ENCODE data around the gene TECPR1.

TECPR1 gene

GRCh38 chr7:98249106-98249505 lies 2.9 kb downstream of the TECPR1 start:
- peak; percentile 5 for DNase-seq (ENCODE audit: low read depth)

GRCh38 chr7:98248156-98248555 lies 3.9 kb downstream of the TECPR1 start:
- DNase-seq (ENCODE audit: low read depth): no peak

GRCh38 chr7:98244871-98245270 lies 7.2 kb downstream of the TECPR1 start:
- no peak for DNase-seq (ENCODE audit: low read depth)

GRCh38 chr7:98242934-98243333 lies 9.1 kb downstream of the TECPR1 start:
- no peak for DNase-seq (ENCODE audit: low read depth)

- DNase-seq (ENCODE audit: low read depth): no peak
Measured at GRCh38 chr7:98242342-98242741, 9.7 kb downstream of the TECPR1 start.

- no peak for DNase-seq (ENCODE audit: low read depth)
Measured at GRCh38 chr7:98241674-98242241, 10.3 kb downstream of the TECPR1 start.

GRCh38 chr7:98240961-98241673 lies 10.9 kb downstream of the TECPR1 start:
- DNase-seq (ENCODE audit: low read depth): peak; percentile 64

- DNase-seq (ENCODE audit: low read depth): peak; percentile 38
Measured at GRCh38 chr7:98238976-98239375, 13.1 kb downstream of the TECPR1 start.

GRCh38 chr7:98238076-98238475 lies 14.0 kb downstream of the TECPR1 start:
- no peak for DNase-seq (ENCODE audit: low read depth)

- no peak for DNase-seq (ENCODE audit: low read depth)
Measured at GRCh38 chr7:98236355-98237185, 15.5 kb downstream of the TECPR1 start.

- no peak for DNase-seq (ENCODE audit: low read depth)
Measured at GRCh38 chr7:98235901-98236300, 16.1 kb downstream of the TECPR1 start.

GRCh38 chr7:98234429-98235147 lies 17.4 kb downstream of the TECPR1 start:
- DNase-seq (ENCODE audit: low read depth): no peak

- DNase-seq (ENCODE audit: low read depth): no peak
Measured at GRCh38 chr7:98233219-98234070, 18.6 kb downstream of the TECPR1 start.

- DNase-seq (ENCODE audit: low read depth): no peak
Measured at GRCh38 chr7:98232799-98233198, 19.2 kb downstream of the TECPR1 start.

GRCh38 chr7:98232263-98232585 lies 19.8 kb downstream of the TECPR1 start:
- DNase-seq (ENCODE audit: low read depth): no peak

GRCh38 chr7:98231493-98232262 lies 20.4 kb downstream of the TECPR1 start:
- DNase-seq (ENCODE audit: low read depth): no peak

- DNase-seq (ENCODE audit: low read depth): no peak
Measured at GRCh38 chr7:98230746-98231471, 21.1 kb downstream of the TECPR1 start.

GRCh38 chr7:98229991-98230745 lies 21.9 kb downstream of the TECPR1 start:
- DNase-seq (ENCODE audit: low read depth): no peak

- no peak for DNase-seq (ENCODE audit: low read depth)
Measured at GRCh38 chr7:98229441-98229840, 22.6 kb downstream of the TECPR1 start.
